Endothelial cell of umbilical vein (primary cell): ENCODE results near the gene VAV2. TPM values are rescaled to one million over a fixed set of nuclear protein-coding genes. Genes with fewer than 3 reads are reported as not detected.

Experiments
- BruUV-seq: library from RNA; stranded (reverse); fragments of 400-500 nt; replicated peaks from 2 replicates; lab custom pipeline; 2021; lab: Mats Ljungman, UMichigan
- CTCF ChIA-PET: fragments of 300-600, 350-600 bp; sonication (Branson Sonifier 250); formaldehyde crosslinking; loops from one replicate; lab custom pipeline; 2021; ENCODE audit warnings: antibody characterized with exemption, inconsistent platforms; lab: Charles Lee
- POLR2A ChIA-PET: fragments of 300-600, 350-600 bp; sonication (Branson Sonifier 250); formaldehyde crosslinking; loops from one replicate; lab custom pipeline; 2021; ENCODE audit warnings: antibody characterized with exemption, inconsistent platforms; lab: Charles Lee
- DNase-seq: peaks from one replicate; pipeline ENCODE4 v3.0.0-alpha.2; 2011; ENCODE audit warnings: low read depth, low spot score
- FAIRE-seq: peaks from 2 replicates; lab custom pipeline; 2011; peaks lifted over from hg19 to GRCh38; lab: Jason Lieb, UNC
- H2AFZ ChIP-seq: 2 replicates; pipeline ENCODE4 v1.6.0; 2012; ENCODE audit warnings: low read depth, low read length, control low read depth, inconsistent platforms
- H3K27ac ChIP-seq: 2 replicates; pipeline ENCODE4 v1.5.1; 2011; ENCODE audit warnings: low read depth, mild to moderate bottlenecking, control low read depth, low read length, moderate library complexity; ENCODE audit not compliant: insufficient read depth
- H3K27me3 ChIP-seq, 2 experiments: 2 replicates each; pipeline versions ENCODE4 v1.6.0 to v1.6.1; 2011; ENCODE audit warnings: low read length in 2 of 2, mixed read lengths in 1 of 2; ENCODE audit not compliant: control insufficient read depth in 2 of 2, insufficient read depth in 2 of 2
- H3K36me3 ChIP-seq, 2 experiments: 2 replicates in 1 of 2; 3 replicates in 1 of 2; pipeline ENCODE4 v1.5.1; 2011; ENCODE audit warnings: low read length in 2 of 2, mild to moderate bottlenecking in 1 of 2, moderate library complexity in 1 of 2; ENCODE audit not compliant: control insufficient read depth in 2 of 2, insufficient read depth in 2 of 2; ENCODE audit errors: extremely low read depth in 1 of 2
- H3K4me1 ChIP-seq: 3 replicates; pipeline ENCODE4 v1.5.1; 2011; ENCODE audit warnings: mild to moderate bottlenecking, low read length; ENCODE audit not compliant: control insufficient read depth, insufficient read depth; ENCODE audit errors: extremely low read depth
- H3K4me2 ChIP-seq: 2 replicates; pipeline ENCODE4 v1.6.1; 2011; ENCODE audit warnings: low read length, control low read depth, mixed read lengths; ENCODE audit not compliant: insufficient read depth
- H3K4me3 ChIP-seq, 3 experiments: fragments of 200-600 bp in 1 of 3; sonication (generic), shearing (Covaris generic) in 1 of 3; replicated peaks in 1 of 3; 2 replicates each; pipeline ENCODE4 v1.5.1; 2011 to 2016; ENCODE audit warnings: control low read depth in 3 of 3, low read length in 3 of 3, mild to moderate bottlenecking in 2 of 3, inconsistent platforms in 1 of 3, low read depth in 1 of 3, moderate library complexity in 1 of 3; ENCODE audit not compliant: insufficient read depth in 1 of 3
- H3K79me2 ChIP-seq: 2 replicates; pipeline ENCODE4 v1.6.0; 2012; ENCODE audit warnings: low read length, inconsistent platforms; ENCODE audit not compliant: control insufficient read depth, insufficient read depth
- H3K9ac ChIP-seq: replicated peaks from 2 replicates; pipeline ENCODE3; 2011; ENCODE audit warnings: low read length, control low read depth; ENCODE audit not compliant: insufficient read depth; ENCODE audit errors: extremely low read depth
- H3K9me1 ChIP-seq: replicated peaks from 3 replicates; pipeline ENCODE4 v1.6.0; 2011; ENCODE audit warnings: mild to moderate bottlenecking, low read length; ENCODE audit not compliant: control insufficient read depth, insufficient read depth; ENCODE audit errors: extremely low read depth
- H3K9me3 ChIP-seq: replicated peaks from 2 replicates; pipeline ENCODE4 v1.5.1; 2012; ENCODE audit warnings: low read length, inconsistent platforms; ENCODE audit not compliant: control insufficient read depth, insufficient read depth
- H4K20me1 ChIP-seq: replicated peaks from 2 replicates; pipeline ENCODE3; 2011; ENCODE audit warnings: mild to moderate bottlenecking, low read length; ENCODE audit not compliant: control insufficient read depth, insufficient read depth; ENCODE audit errors: extremely low read depth
- EZH2 ChIP-seq: IDR thresholded peaks from 2 replicates; pipeline ENCODE4 v1.6.1; 2012; ENCODE audit warnings: borderline replicate concordance, low read depth, mild to moderate bottlenecking, moderate library complexity, low read length, inconsistent platforms; ENCODE audit not compliant: severe bottlenecking
- FOS ChIP-seq: IDR thresholded peaks from 2 replicates; pipeline ENCODE4 v1.6.1; 2011; ENCODE audit warnings: mild to moderate bottlenecking, low read length, moderate library complexity, borderline replicate concordance; ENCODE audit not compliant: insufficient read depth
- GATA2 ChIP-seq: IDR thresholded peaks from 2 replicates; pipeline ENCODE4 v1.7.0; 2011; ENCODE audit warnings: low read depth, mild to moderate bottlenecking, moderate library complexity, mixed read lengths, low read length; ENCODE audit not compliant: insufficient read length, insufficient read depth
- JUN ChIP-seq: IDR thresholded peaks from 2 replicates; pipeline ENCODE4 v1.6.1; 2011; ENCODE audit warnings: borderline replicate concordance, low read depth; ENCODE audit not compliant: insufficient read length, insufficient read depth
- MYC ChIP-seq: IDR thresholded peaks from one replicate; pipeline ENCODE4 v1.6.1; 2011; ENCODE audit warnings: mild to moderate bottlenecking, low read depth, low read length
- POLR2A ChIP-seq: IDR thresholded peaks from 2 replicates; pipeline ENCODE4 v1.6.1; 2012; ENCODE audit warnings: low read depth, mild to moderate bottlenecking, control low read depth, low read length
- POLR2AphosphoS5 ChIP-seq: IDR thresholded peaks from 2 replicates; pipeline ENCODE4 v1.6.1; 2012; ENCODE audit warnings: low read depth, mild to moderate bottlenecking, control low read depth, low read length, moderate library complexity; ENCODE audit not compliant: insufficient read depth
- dilution Hi-C: fragments of 300-500 bp; cut with MboI; formaldehyde crosslinking; loops from one replicate; pipeline ENCODE4 v1.15.0; 2019; ENCODE audit warnings: low sequenced_read_pairs; ENCODE audit not compliant: extremely low pct_ligation_motif_present
- intact Hi-C: fragments of 100-400 bp; cut with micrococcal nuclease; formaldehyde crosslinking; loops from one replicate; pipeline ENCODE4 v1.10.0; 2022
- polyA plus RNA-seq, 4 experiments: library from polyadenylated mRNA; depleted of rRNA in 3 of 4; stranded (reverse) in 3 of 4; unstranded in 1 of 4; fragments of >200 nt; gene quantifications; 2 replicates each; pipeline versions ENCODE4 v1.2.1 to v1.2.3, GENCODE V29; 2011 to 2012; ENCODE audit warnings: missing spikeins in 1 of 4
- total RNA-seq: library from RNA; stranded (reverse); gene quantifications from 2 replicates; pipeline ENCODE4 v1.2.3, GENCODE V29; 2021
- TF ChIP-seq, protein P1 (sequence below), 2 donors: IDR thresholded peaks; 1 replicate in 1 of 2; 2 replicates in 1 of 2; pipeline ENCODE4 v1.5.1; 2011; ENCODE audit warnings: low read length in 2 of 2, mild to moderate bottlenecking in 2 of 2, moderate library complexity in 2 of 2, control low read depth in 1 of 2, inconsistent platforms in 1 of 2, low read depth in 1 of 2; ENCODE audit not compliant: insufficient read depth in 1 of 2; ENCODE audit errors: extremely low read depth in 1 of 2

Gene VAV2
- total and polyA plus RNA-seq, 2 donors (not counting 3 experiments of a cell fraction or from before 2014, with no cell fraction given): 10.6 to 30.6 TPM

- no peaks in the 10 kb centered on the region for H4K20me1 ChIP-seq
- BruUV-seq: no TSS peak
- no peaks in the 10 kb centered on the region for H3K36me3 ChIP-seq
- H3K9me3 ChIP-seq: no peaks in the 10 kb centered on the region
- POLR2A ChIA-PET: no interaction called here
- CTCF ChIA-PET: no interaction called here
- H3K9ac ChIP-seq: no peak overlapping the region
- dilution Hi-C loops (no loop called here), intact Hi-C loops (no loop called here)
- H3K4me3 ChIP-seq: no peak overlapping the region
- TF ChIP-seq POLR2AphosphoS5 (no peak), GATA2 (no peak)
- TF ChIP-seq, protein P1, sequence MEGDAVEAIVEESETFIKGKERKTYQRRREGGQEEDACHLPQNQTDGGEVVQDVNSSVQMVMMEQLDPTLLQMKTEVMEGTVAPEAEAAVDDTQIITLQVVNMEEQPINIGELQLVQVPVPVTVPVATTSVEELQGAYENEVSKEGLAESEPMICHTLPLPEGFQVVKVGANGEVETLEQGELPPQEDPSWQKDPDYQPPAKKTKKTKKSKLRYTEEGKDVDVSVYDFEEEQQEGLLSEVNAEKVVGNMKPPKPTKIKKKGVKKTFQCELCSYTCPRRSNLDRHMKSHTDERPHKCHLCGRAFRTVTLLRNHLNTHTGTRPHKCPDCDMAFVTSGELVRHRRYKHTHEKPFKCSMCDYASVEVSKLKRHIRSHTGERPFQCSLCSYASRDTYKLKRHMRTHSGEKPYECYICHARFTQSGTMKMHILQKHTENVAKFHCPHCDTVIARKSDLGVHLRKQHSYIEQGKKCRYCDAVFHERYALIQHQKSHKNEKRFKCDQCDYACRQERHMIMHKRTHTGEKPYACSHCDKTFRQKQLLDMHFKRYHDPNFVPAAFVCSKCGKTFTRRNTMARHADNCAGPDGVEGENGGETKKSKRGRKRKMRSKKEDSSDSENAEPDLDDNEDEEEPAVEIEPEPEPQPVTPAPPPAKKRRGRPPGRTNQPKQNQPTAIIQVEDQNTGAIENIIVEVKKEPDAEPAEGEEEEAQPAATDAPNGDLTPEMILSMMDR (IDR thresholded peaks at IDR 0.05; ENCODE audit: extremely low read depth in 1 of 2, insufficient read depth in 1 of 2, low read depth in 1 of 2, low read length in 2 of 2): no peak
- no peak for DNase-seq
- peaks cover 32% of the 10 kb centered on the region for H3K4me1 ChIP-seq
- no peak overlapping the region for H3K4me2 ChIP-seq
- FAIRE-seq: no peak
- no peak overlapping the region for H3K27ac ChIP-seq
- H2AFZ ChIP-seq: no peak overlapping the region
- no peaks in the 10 kb centered on the region for H3K9me1 ChIP-seq
- H3K79me2 ChIP-seq: peaks cover 33% of the 10 kb centered on the region
- no peaks in the 10 kb centered on the region for H3K27me3 ChIP-seq
These were observed 39.2 kb downstream of the VAV2 start for GRCh38 chr9:133952598-133953550.

- POLR2A ChIA-PET: no interaction called here
- H3K9me1 ChIP-seq: no peaks in the 10 kb centered on the region
- dilution Hi-C loops (no loop called here), intact Hi-C loops (no loop called here)
- no peak overlapping the region for H3K4me2 ChIP-seq
- BruUV-seq: no TSS peak
- TF ChIP-seq POLR2A: no peak
- TF ChIP-seq, protein P1 (IDR thresholded peaks at IDR 0.05; ENCODE audit: extremely low read depth in 1 of 2, insufficient read depth in 1 of 2, low read depth in 1 of 2, low read length in 2 of 2): no peak
- TF ChIP-seq MYC: no peak
- no peak for TF ChIP-seq FOS
- TF ChIP-seq GATA2: no peak
- TF ChIP-seq EZH2: no peak
- TF ChIP-seq JUN: no peak
- no peak for TF ChIP-seq POLR2AphosphoS5
- no peaks in the 10 kb centered on the region for H3K36me3 ChIP-seq
- no peaks in the 10 kb centered on the region for H3K9me3 ChIP-seq
- H3K79me2 ChIP-seq: peaks cover 33% of the 10 kb centered on the region
- no peak overlapping the region for H2AFZ ChIP-seq
- H3K27ac ChIP-seq: no peak overlapping the region
- H3K4me3 ChIP-seq: no peak overlapping the region
- no peak overlapping the region for H3K9ac ChIP-seq
- DNase-seq (no peak), FAIRE-seq (no peak)
- CTCF ChIA-PET: no interaction called here
- H4K20me1 ChIP-seq: no peaks in the 10 kb centered on the region
- H3K4me1 ChIP-seq: peaks cover 25% of the 10 kb centered on the region
- H3K27me3 ChIP-seq: no peaks in the 10 kb centered on the region
These were observed 40.9 kb downstream of the VAV2 start for GRCh38 chr9:133951265-133951664.
